Colon (tissue), 2 donors: ENCODE data around the gene THOC6.
"Not testable (repeated sequence)": the region's sequence is repeated elsewhere in the genome, so short reads cannot be mapped to it uniquely, and the experiment has no call there.

Experiments
- FAIRE-seq: peaks from 2 replicates; lab custom pipeline; 2012; peaks lifted over from hg19 to GRCh38; lab: Jason Lieb, UNC
- donor health status: control.
- donor health status: control.

THOC6 gene

GRCh38 chr16:3030222-3031212 lies 6.7 kb downstream of the THOC6 start:
- FAIRE-seq: no peak

- FAIRE-seq: no peak
Observed at GRCh38 chr16:3032624-3033023, 8.8 kb downstream of the THOC6 start.

- FAIRE-seq: no peak
Observed at GRCh38 chr16:3035289-3035971, 11.6 kb downstream of the THOC6 start.

- FAIRE-seq: no peak
Observed at GRCh38 chr16:3035972-3036725, 12.3 kb downstream of the THOC6 start.

- FAIRE-seq: no peak
Observed at GRCh38 chr16:3036726-3037315, 13.0 kb downstream of the THOC6 start, which contains the start of gene BICDL2. Gene BICDL2 (minus strand): TSS chr16:3036944. CDS start chr16:3035496, 1,448 bp downstream.

- no peak for FAIRE-seq
Observed at GRCh38 chr16:3038256-3038655, 14.4 kb downstream of the THOC6 start.

- no peak for FAIRE-seq
Observed at GRCh38 chr16:3038896-3039295, 15.1 kb downstream of the THOC6 start.

GRCh38 chr16:3042376-3042775 lies 18.5 kb downstream of the THOC6 start:
- FAIRE-seq: no peak

GRCh38 chr16:3044708-3045107 lies 20.9 kb downstream of the THOC6 start:
- FAIRE-seq: no peak

GRCh38 chr16:3045758-3046640 lies 22.2 kb downstream of the THOC6 start, which contains the start of gene MMP25:
Gene MMP25 (plus strand): TSS chr16:3046561. CDS start chr16:3046918, 357 bp downstream.
- FAIRE-seq: no peak

GRCh38 chr16:3046641-3047386 lies 23.0 kb downstream of the THOC6 start:
- FAIRE-seq: no peak

GRCh38 chr16:3047387-3047720 lies 23.5 kb downstream of the THOC6 start:
- no peak for FAIRE-seq

- no peak for FAIRE-seq
Observed at GRCh38 chr16:3049921-3050481, 26.2 kb downstream of the THOC6 start.

GRCh38 chr16:3050487-3050886 lies 26.7 kb downstream of the THOC6 start:
- no peak for FAIRE-seq

- no peak for FAIRE-seq
Observed at GRCh38 chr16:3051009-3051408, 27.2 kb downstream of the THOC6 start.

- FAIRE-seq: no peak
Observed at GRCh38 chr16:3051494-3051893, 27.7 kb downstream of the THOC6 start.

- FAIRE-seq: not testable (repeated sequence)
Observed at GRCh38 chr16:3052571-3053329, 28.9 kb downstream of the THOC6 start.

- not testable (repeated sequence) for FAIRE-seq
Observed at GRCh38 chr16:3053330-3053710, 29.5 kb downstream of the THOC6 start.
